Right lobe of liver (tissue), 6 donors: Measurements from ENCODE around the gene TRPM3. TPM values are rescaled to one million over a fixed set of nuclear protein-coding genes. Genes with fewer than 3 reads are reported as not detected.

Source experiments
- ATAC-seq, 4 donors: fragments of 200-7000 bp; cut with Tn5 transposase; one replicate each; pipeline ENCODE4 v1.9.1; 2020; ENCODE audit warnings: mild to moderate bottlenecking in 4 of 4, moderate library complexity in 4 of 4
- DNase-seq, 3 donors: peaks; one replicate each; pipeline ENCODE4 v3.0.0-alpha.2; 2020
- H3K27ac ChIP-seq, 3 donors: fragments of 200-600 bp; one replicate each; pipeline ENCODE4 v1.8.0; 2022
- H3K27me3 ChIP-seq, 2 donors: fragments of 200-600 bp; one replicate each; pipeline ENCODE4 v1.8.0; 2022
- H3K36me3 ChIP-seq, 4 donors: fragments of 200-600 bp; sonication (generic) in 1 of 4; one replicate each; pipeline versions ENCODE4 v1.5.1 to v1.8.0; 2017 to 2022; ENCODE audit warnings: control low read depth in 1 of 4
- H3K4me1 ChIP-seq, 4 donors: fragments of 200-600 bp; sonication (generic) in 1 of 4; one replicate each; pipeline versions ENCODE4 v1.5.1 to v1.8.0; 2017 to 2022; ENCODE audit warnings: control low read depth in 1 of 4
- H3K4me3 ChIP-seq, 3 donors: fragments of 200-600 bp; one replicate each; pipeline ENCODE4 v1.8.0; 2022
- H3K9me3 ChIP-seq, 4 donors: fragments of 200-600 bp; sonication (generic) in 1 of 4; one replicate each; pipeline versions ENCODE4 v1.5.1 to v1.8.0; 2017 to 2022; ENCODE audit warnings: control low read depth in 1 of 4
- CTCF ChIP-seq, 4 donors: fragments of 200-600 bp in 3 of 4; fragments of 450-650 bp in 1 of 4; IDR thresholded peaks; one replicate each; pipeline versions ENCODE4 v1.5.1 to v1.8.0; 2016 to 2022; ENCODE audit warnings: antibody characterized with exemption in 4 of 4, mild to moderate bottlenecking in 2 of 4
- POLR2A ChIP-seq: fragments of 450-650 bp; IDR thresholded peaks from one replicate; pipeline ENCODE4 v1.6.1; 2017; ENCODE audit warnings: antibody characterized with exemption, mild to moderate bottlenecking
- WGBS: methylation state at CpG from one replicate; pipeline ENCODE4 v1.1.6; 2018; ENCODE audit warnings: low coverage, low lambda C conversion rate; ENCODE audit not compliant: insufficient coverage; ENCODE audit errors: missing lambda C conversion rate; 5-methylcytosine and 5-hydroxymethylcytosine counted together
- intact Hi-C, 2 donors: fragments of 100-400 bp; cut with DNase I; formaldehyde crosslinking; loops; one replicate each; pipeline versions ENCODE4 v1.11.2 to v1.14.1; 2022
- total RNA-seq, 6 experiments: library from RNA; depleted of rRNA in 2 of 6; stranded (reverse); fragments of >200 nt in 2 of 6; fragmentation: NEBNext Ultra II Directional in 3 of 6; extraction: Animal tissue kit (Norgen Biotek cat#: 25700) in 3 of 6; gene quantifications; one replicate each; pipeline versions ENCODE4 v1.1.0 to v1.2.4, GENCODE V29; 2016 to 2023
- donor health status: DM: no; HTN: yes; CAD: no.
- donor health status: DM: no; HTN: no; CAD: no.
- donor health status: DM: no; HTN: no; CAD: no.
- donor health status: DM: no; HTN: yes; CAD: no.
- donor health status: DM: no; HTN: yes; CAD: no.

The TRPM3 gene
- total RNA-seq, 6 experiments from 2014 or later: 0.26 to 0.56 (median 0.39) TPM

DNA sequence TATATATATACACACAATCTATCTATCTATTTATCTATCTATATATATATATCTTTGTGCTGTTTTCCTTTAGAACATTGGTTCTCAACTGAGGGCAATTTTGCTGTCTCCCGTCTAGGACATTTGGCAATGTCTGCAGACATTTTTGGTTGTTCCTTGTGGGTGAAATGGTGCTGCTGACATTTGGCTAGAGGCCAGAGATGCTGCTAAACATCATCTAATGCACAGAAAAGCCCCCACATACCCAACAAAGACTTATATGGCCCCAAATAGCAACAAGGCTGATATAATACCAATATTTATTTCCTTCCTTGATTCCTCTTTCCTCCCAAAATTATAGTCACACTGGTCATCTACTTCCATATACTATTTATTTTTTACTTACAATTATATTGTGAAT lies 197.5 kb downstream of the TRPM3 start:
- Histone ChIP-seq H3K27ac (no peak overlapping the region), H3K4me3 (no peak overlapping the region), H3K27me3 (no peaks in the 10 kb centered on the region), H3K4me1 (no peaks in the 10 kb centered on the region), H3K9me3 (no peaks in the 10 kb centered on the region), H3K36me3 (no peaks in the 10 kb centered on the region)
- WGBS: 47% methylated on average over 1 of the region's 1 CpG
- intact Hi-C loops: no loop called here
- DNase-seq (no peak), ATAC-seq (no peak)
- TF ChIP-seq CTCF (IDR thresholded peaks at IDR 0.05) (no peak), POLR2A (no peak)

DNA sequence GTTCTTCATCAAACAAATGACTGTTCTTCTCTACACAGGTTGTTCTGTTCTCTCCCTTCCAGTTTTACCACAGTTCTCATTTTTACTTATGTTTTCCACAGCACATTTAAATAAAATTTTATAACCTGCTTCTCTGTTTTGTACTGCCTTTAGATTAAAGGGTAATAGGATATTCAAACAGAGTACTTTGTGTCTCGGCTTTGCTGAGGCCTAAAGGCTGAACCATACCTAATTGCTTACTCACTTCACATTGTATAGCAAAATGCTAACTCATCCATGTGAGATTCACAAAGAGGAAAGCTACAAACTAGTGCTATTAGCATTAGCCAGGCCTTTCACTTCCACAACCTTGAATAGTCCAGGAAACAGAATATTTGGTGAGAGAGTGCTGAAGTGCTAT lies 200.3 kb downstream of the TRPM3 start:
- Histone ChIP-seq H3K27ac (no peak overlapping the region), H3K27me3 (no peaks in the 10 kb centered on the region), H3K4me3 (no peak overlapping the region), H3K36me3 (no peaks in the 10 kb centered on the region), H3K9me3 (no peaks in the 10 kb centered on the region), H3K4me1 (no peaks in the 10 kb centered on the region)
- no peak for TF ChIP-seq CTCF (IDR thresholded peaks at IDR 0.05)
- TF ChIP-seq POLR2A: no peak
- intact Hi-C loops: no loop called here
- DNase-seq (no peak), ATAC-seq (no peak)
- WGBS: 73% methylated on average over 1 of the region's 1 CpG

- Histone ChIP-seq H3K4me1 (no peaks in the 10 kb centered on the region), H3K4me3 (no peak overlapping the region), H3K36me3 (no peaks in the 10 kb centered on the region), H3K9me3 (no peaks in the 10 kb centered on the region), H3K27me3 (no peaks in the 10 kb centered on the region), H3K27ac (no peak overlapping the region)
- DNase-seq (no peak), ATAC-seq (no peak)
- TF ChIP-seq POLR2A: no peak
- no peak for TF ChIP-seq CTCF (IDR thresholded peaks at IDR 0.05)
- intact Hi-C loops: no loop called here
- 100% methylated on average over 2 of the region's 7 CpGs for WGBS
Observed at GRCh38 chr9:70917277-70917676, 204.1 kb downstream of the TRPM3 start.

GRCh38 chr9:70911791-70912190 lies 209.6 kb downstream of the TRPM3 start:
- intact Hi-C loops: no loop called here
- WGBS: 64% methylated on average over 1 of the region's 1 CpG

More at GRCh38 chr9:70911791-70912190, 209.6 kb downstream of the TRPM3 start:
- no peaks in the 10 kb centered on the region for H3K36me3 ChIP-seq
- H3K27me3 ChIP-seq: no peaks in the 10 kb centered on the region
- no peak overlapping the region for H3K4me3 ChIP-seq
- no peak for ATAC-seq
- no peak overlapping the region for H3K27ac ChIP-seq
- H3K4me1 ChIP-seq: no peaks in the 10 kb centered on the region
- TF ChIP-seq POLR2A (no peak), CTCF (IDR thresholded peaks at IDR 0.05) (no peak)
- no peak for DNase-seq
- no peaks in the 10 kb centered on the region for H3K9me3 ChIP-seq
